Measurements from ENCODE around the gene IFT27. TPM values are rescaled to one million over a fixed set of nuclear protein-coding genes. Genes with fewer than 3 reads are reported as not detected.

Gene IFT27
- total RNA-seq, 4 donors from 2014 or later: 16.3 to 27.6 (median 18.4) TPM

DNA sequence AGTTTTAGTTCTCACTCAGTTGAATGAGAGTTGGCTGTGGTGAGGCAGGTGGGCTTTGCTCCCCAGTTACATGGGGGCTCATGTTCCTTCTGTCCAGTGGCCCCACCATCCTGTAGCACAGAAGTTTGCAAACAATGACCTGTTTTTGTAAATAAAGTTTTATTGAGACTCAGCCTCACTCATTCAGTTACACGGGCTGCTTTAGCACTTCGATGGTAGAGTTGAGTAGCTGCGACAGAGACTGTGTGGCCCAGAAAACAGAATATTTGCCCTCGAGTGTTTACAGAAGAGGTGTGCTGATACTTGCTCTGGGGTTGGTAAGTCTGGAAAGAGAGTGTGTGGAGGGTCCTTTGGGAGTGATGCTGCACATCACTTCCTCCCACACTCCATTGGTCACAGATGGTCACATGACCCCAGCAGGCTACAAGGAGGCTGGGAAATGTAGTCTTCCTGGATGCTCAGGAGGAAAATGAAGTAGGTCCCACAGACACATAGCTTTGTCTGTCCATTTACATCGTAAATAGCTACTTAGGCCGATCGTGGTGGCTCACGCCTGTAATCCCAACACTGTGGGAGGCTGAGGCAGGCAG is 34.6 kb downstream of the IFT27 start:
- H3K4me1 ChIP-seq: no peaks in the 10 kb centered on the region
- peaks cover 64% of the 10 kb centered on the region for H3K27me3 ChIP-seq
- no peaks in the 10 kb centered on the region for H3K36me3 ChIP-seq
- H3K4me3 ChIP-seq: no peak overlapping the region
- H3K9me3 ChIP-seq: peaks cover 0 to 16% (median 0%) of the 10 kb centered on the region in 3 donors
- H3K27ac ChIP-seq: no peak overlapping the region
- ATAC-seq: no peak
- TF ChIP-seq POLR2AphosphoS5 (IDR thresholded peaks at IDR 0.05) (no peak), EP300 (IDR thresholded peaks at IDR 0.05) (no peak), POLR2A (IDR thresholded peaks at IDR 0.05) (no peak)
- TF ChIP-seq, protein P1, sequence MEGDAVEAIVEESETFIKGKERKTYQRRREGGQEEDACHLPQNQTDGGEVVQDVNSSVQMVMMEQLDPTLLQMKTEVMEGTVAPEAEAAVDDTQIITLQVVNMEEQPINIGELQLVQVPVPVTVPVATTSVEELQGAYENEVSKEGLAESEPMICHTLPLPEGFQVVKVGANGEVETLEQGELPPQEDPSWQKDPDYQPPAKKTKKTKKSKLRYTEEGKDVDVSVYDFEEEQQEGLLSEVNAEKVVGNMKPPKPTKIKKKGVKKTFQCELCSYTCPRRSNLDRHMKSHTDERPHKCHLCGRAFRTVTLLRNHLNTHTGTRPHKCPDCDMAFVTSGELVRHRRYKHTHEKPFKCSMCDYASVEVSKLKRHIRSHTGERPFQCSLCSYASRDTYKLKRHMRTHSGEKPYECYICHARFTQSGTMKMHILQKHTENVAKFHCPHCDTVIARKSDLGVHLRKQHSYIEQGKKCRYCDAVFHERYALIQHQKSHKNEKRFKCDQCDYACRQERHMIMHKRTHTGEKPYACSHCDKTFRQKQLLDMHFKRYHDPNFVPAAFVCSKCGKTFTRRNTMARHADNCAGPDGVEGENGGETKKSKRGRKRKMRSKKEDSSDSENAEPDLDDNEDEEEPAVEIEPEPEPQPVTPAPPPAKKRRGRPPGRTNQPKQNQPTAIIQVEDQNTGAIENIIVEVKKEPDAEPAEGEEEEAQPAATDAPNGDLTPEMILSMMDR (IDR thresholded peaks at IDR 0.05): no peak
- 0 to 90% methylated on average over 1 to 4 of the region's 8 CpGs for WGBS, 2 donors (ENCODE audit: low coverage in 1 of 2)

DNA sequence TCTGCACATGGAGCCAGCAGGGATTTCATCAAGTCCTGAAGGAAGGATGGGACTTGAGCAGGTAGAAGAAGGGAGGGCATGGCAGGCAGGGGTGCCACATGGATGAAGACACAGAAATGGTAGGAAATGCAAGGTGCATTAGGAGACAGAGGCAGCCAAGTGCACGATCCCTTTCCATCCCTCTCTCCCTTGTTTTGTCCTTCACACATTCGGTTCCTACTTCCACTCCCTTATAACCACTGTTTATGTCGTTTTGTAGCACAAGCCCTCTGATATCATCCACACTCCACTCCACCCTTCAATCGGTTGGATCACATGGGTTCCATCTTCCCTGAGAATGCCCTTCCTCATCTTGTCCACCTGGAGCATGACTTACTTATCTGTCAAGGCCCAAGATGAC is 35.2 kb downstream of the IFT27 start:
- Histone ChIP-seq H3K4me3 (no peak overlapping the region), H3K36me3 (no peaks in the 10 kb centered on the region), H3K9me3 (peaks cover 0 to 16% (median 0%) of the 10 kb centered on the region in 3 donors), H3K27me3 (peaks cover 64% of the 10 kb centered on the region), H3K27ac (no peak overlapping the region), H3K4me1 (no peaks in the 10 kb centered on the region)
- TF ChIP-seq, protein P1 (IDR thresholded peaks at IDR 0.05): no peak
- no peak for TF ChIP-seq POLR2A (IDR thresholded peaks at IDR 0.05)
- TF ChIP-seq POLR2AphosphoS5 (IDR thresholded peaks at IDR 0.05): no peak
- TF ChIP-seq EP300 (IDR thresholded peaks at IDR 0.05): no peak
- WGBS, 2 donors (ENCODE audit: low coverage in 1 of 2): 66 to 75% methylated on average over 4 of the region's 4 CpGs
- no peak for ATAC-seq

DNA sequence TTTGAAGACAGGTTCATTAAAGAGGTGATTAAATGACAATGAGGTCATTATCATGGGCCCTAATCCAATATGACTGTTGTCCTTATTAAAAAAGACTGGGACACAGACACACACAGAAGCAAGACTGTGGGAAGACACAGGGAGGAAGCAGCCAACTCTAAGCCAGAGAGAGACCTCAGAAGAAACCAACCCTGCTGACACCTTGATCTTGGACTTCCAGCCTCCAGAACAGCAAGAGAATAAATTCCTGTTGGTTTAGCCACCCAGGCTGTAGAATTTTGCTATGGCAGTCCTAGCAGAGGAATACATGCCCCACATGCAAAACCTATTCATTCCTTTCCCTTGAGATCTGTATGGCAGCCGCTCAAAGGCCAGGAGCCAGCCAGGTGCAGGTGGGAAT is 36.7 kb downstream of the IFT27 start:
- no CpG with 5 or more reads among the region's 1 CpG for WGBS, 2 donors (ENCODE audit: low coverage in 1 of 2)
- peaks cover 0 to 16% (median 0%) of the 10 kb centered on the region in 3 donors for H3K9me3 ChIP-seq
- H3K4me1 ChIP-seq: no peaks in the 10 kb centered on the region
- TF ChIP-seq, protein P1 (IDR thresholded peaks at IDR 0.05): no peak
- TF ChIP-seq POLR2AphosphoS5 (IDR thresholded peaks at IDR 0.05): no peak
- no peak for TF ChIP-seq EP300 (IDR thresholded peaks at IDR 0.05)
- no peak for TF ChIP-seq POLR2A (IDR thresholded peaks at IDR 0.05)
- no peak overlapping the region for H3K27ac ChIP-seq
- H3K4me3 ChIP-seq: no peak overlapping the region
- H3K27me3 ChIP-seq: peaks cover 62% of the 10 kb centered on the region
- H3K36me3 ChIP-seq: no peaks in the 10 kb centered on the region
- ATAC-seq: no peak

DNA sequence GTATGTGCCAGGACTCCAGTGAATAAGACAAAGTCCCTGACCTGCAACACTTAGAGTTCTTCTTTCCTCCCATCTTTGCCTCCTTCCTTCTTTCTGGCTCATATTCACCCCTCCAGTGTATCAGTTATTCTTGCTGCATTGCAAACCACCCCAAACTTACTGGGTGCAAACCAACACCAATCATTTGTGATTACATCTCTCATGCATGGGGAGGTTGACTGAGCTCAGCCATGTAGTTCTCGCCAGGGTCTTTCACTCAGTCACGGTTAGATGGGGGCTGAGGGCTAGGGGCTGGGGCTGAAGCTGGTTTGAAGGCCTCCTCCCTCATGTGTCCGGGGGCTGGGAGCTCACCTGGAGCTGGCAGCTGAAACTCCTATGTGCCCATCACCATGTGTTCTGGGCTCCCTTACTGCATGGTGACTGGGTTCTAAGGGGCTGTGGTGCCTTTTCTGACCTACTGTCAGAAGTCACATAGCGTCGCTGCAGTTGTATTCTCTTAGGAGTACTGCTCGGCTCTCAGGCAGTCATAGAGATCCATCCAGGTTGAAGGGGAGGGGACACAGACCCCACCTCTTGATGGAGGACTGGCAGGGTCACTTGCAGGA is 37.4 kb downstream of the IFT27 start:
- 40% methylated on average over 1 of the region's 6 CpGs; no CpG with 5 or more reads in 1 of the 2 donors for WGBS, 2 donors (ENCODE audit: low coverage in 1 of 2)
- ATAC-seq: no peak

More for the DNA sequence above, 37.4 kb downstream of the IFT27 start:
- no peak overlapping the region for H3K27ac ChIP-seq
- peaks cover 0 to 16% (median 0%) of the 10 kb centered on the region in 3 donors for H3K9me3 ChIP-seq
- TF ChIP-seq EP300 (IDR thresholded peaks at IDR 0.05): no peak
- TF ChIP-seq POLR2AphosphoS5 (IDR thresholded peaks at IDR 0.05): no peak
- TF ChIP-seq, protein P1 (IDR thresholded peaks at IDR 0.05): no peak
- no peak for TF ChIP-seq POLR2A (IDR thresholded peaks at IDR 0.05)
- H3K4me1 ChIP-seq: no peaks in the 10 kb centered on the region
- no peak overlapping the region for H3K4me3 ChIP-seq
- peaks cover 62% of the 10 kb centered on the region for H3K27me3 ChIP-seq
- H3K36me3 ChIP-seq: no peaks in the 10 kb centered on the region

All from gastroesophageal sphincter (tissue), 4 donors.